IMR-90 (cell line): ENCODE data around the gene KIF3A.

Experiments used
- BHLHE40 ChIP-seq: fragments of 150-350 bp; IDR thresholded peaks from 2 replicates; pipeline ENCODE4 v1.6.1; 2016; ENCODE audit warnings: mild to moderate bottlenecking, low read depth, low read length
- CEBPB ChIP-seq: IDR thresholded peaks from 2 replicates; pipeline ENCODE4 v1.6.1; 2012; ENCODE audit warnings: low read depth, low read length, improper control_type of control experiment
- CTCF ChIP-seq: conservative IDR thresholded peaks from 2 replicates; pipeline ENCODE4 v1.5.1; 2012; ENCODE audit warnings: mild to moderate bottlenecking, low read depth, low read length, improper control_type of control experiment
- FOS ChIP-seq: fragments of 150-350 bp; IDR thresholded peaks from 2 replicates; pipeline ENCODE4 v1.6.1; 2016; ENCODE audit warnings: low read depth, low read length
- MAFK ChIP-seq: IDR thresholded peaks from 2 replicates; pipeline ENCODE4 v1.6.1; 2012; ENCODE audit warnings: low read depth, low read length, improper control_type of control experiment
- MXI1 ChIP-seq: IDR thresholded peaks from 2 replicates; pipeline ENCODE4 v1.6.1; 2012; ENCODE audit warnings: low read depth, mild to moderate bottlenecking, low read length, moderate library complexity, borderline replicate concordance
- POLR2A ChIP-seq: IDR thresholded peaks from 2 replicates; pipeline ENCODE4 v1.6.1; 2012; ENCODE audit warnings: mild to moderate bottlenecking, low read depth, low read length
- RAD21 ChIP-seq: IDR thresholded peaks from 2 replicates; pipeline ENCODE4 v1.6.1; 2012; ENCODE audit warnings: low read length, improper control_type of control experiment
- RCOR1 ChIP-seq: IDR thresholded peaks from 2 replicates; pipeline ENCODE4 v1.6.1; 2012; ENCODE audit warnings: mild to moderate bottlenecking, low read length, improper control_type of control experiment; ENCODE audit not compliant: insufficient replicate concordance
- RFX5 ChIP-seq: IDR thresholded peaks from 2 replicates; pipeline ENCODE4 v1.8.0; 2012; ENCODE audit warnings: low read depth, mild to moderate bottlenecking, low read length, moderate library complexity
- SMC3 ChIP-seq: fragments of 150-350 bp; IDR thresholded peaks from 2 replicates; pipeline ENCODE4 v1.6.1; 2016; ENCODE audit warnings: low read depth, mild to moderate bottlenecking, antibody characterized with exemption, low read length, moderate library complexity
- USF2 ChIP-seq: fragments of 150-350 bp; IDR thresholded peaks from 2 replicates; pipeline ENCODE4 v1.6.1; 2017; ENCODE audit warnings: mild to moderate bottlenecking, antibody characterized with exemption, low read length, low read depth

- TF ChIP-seq CTCF (no peak), USF2 (no peak), BHLHE40 (no peak), FOS (no peak), RAD21 (no peak), CEBPB (no peak), RFX5 (no peak), POLR2A (no peak), MXI1 (no peak), MAFK (no peak), SMC3 (no peak), RCOR1 (no peak)
Measured at GRCh38 chr5:132681476-132681831, 55.9 kb downstream of the KIF3A start.
